ENCODE measurements around the gene TRAF7.

GRCh38 chr16:2190659-2191445, 35.3 kb downstream of the TRAF7 start:
- TF ChIP-seq CTCF (IDR thresholded peaks at IDR 0.05; ENCODE audit: insufficient read depth, low read length, poor library complexity, severe bottlenecking), result no peak
- TF ChIP-seq EZH2phosphoT487 (conservative IDR thresholded peaks at IDR 0.05; ENCODE audit: low read length), result no peak
